ENCODE data around the gene STUM.
"Not testable (repeated sequence)": the region's sequence is repeated elsewhere in the genome, so short reads cannot be mapped to it uniquely, and the experiment has no call there.

STUM gene, protein sequence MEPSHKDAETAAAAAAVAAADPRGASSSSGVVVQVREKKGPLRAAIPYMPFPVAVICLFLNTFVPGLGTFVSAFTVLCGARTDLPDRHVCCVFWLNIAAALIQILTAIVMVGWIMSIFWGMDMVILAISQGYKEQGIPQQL
- total RNA-seq = 0 reads per million in 4 experiments

DNA sequence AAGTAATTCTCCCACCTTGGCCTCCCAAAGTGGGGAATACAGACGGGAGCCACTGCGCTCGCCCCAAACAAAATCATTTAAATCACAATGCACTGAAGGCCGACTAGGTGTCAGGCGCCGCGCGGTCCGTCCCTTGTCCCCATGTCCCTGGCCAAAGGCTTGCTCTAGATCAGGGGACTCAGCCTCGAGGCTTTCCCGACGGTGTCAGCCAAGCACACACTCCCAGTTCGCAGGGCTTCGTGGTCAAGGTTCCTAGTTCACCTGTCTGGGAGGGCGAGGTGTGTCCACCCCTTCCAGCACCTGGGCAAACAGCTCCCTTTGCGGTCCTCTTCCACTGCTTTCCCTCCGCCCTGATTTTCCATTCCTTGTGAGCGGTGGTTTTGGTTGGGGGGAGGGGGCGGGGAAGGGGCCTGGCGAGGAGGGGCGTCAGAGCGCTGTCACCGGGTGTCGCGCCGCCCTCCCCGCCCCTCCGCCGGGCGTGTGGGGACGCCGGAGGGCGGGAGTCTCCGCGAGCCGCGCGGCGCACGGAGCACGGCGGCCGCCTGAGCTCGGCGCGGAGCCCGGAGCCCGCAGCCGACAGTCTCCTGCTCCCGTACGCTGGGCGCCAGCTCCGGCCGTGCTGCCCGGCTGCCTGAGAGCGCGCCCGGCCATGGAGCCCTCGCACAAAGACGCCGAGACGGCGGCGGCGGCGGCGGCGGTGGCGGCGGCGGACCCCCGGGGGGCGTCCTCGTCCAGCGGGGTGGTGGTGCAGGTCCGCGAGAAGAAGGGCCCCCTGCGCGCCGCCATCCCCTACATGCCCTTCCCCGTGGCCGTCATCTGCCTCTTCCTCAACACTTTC is at the start of gene STUM:
TSS of gene STUM (plus strand) at position 509 of the 838 bp plus-strand sequence. CDS start at position 650, 141 bp downstream.
- DNase-seq = no peak

DNA sequence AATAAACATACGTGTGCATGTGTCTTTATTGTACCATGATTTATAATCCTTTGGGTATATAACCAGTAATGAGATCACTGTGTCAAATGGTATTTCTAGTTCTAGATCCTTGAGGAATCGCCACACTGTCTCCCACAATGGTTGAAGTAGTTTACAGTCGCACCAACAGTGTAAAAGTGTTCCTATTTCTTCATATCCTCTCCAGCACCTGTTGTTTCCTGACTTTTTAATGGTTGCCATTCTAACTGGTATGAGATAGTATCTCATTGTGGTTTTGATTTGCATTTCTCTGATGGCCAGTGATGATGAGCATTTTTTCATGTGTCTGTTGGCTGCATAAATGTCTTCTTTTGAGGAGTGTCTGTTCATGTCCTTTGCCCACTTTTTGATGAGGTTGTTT is 48.9 kb upstream of the STUM start:
- not testable (repeated sequence) for DNase-seq

DNA sequence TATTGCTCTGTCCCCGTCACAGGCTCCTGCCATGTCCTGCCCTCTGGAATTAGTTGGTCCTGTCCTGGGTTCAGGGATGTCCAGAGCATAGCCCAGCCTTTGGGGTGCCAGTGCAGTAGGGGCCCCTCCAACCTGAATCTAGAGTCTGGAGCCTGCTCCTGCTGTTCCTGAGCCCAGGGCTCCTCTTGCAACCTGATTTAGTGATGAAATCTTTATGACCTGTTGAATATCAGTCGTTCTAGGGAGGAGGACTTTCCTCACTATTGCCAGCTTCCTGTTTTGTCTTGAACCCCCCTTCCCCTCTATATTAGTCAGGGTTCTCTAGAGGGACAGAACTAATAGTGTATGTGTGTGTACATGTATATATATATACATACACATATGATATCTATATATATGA is 42.5 kb upstream of the STUM start:
- no peak for DNase-seq

DNA sequence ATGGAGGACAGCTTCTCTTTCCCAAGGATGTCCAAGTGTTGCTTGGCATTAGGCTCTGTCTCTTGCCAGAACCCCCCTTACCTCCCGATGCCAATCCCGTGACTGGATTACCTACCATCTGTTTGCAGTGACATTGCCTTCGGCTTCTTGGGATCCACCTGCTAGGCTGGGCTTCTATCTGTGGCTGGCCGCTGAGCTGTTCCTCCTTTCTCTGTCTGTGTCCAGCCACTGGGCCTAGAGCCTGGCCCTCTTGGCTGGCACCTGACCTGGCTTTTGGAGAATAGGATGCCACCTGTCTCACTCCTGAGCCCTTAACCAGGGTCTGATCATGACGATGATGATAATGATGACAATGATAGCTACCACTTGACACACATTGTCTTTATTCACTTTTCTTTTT is 41.6 kb upstream of the STUM start:
- no peak for DNase-seq

DNA sequence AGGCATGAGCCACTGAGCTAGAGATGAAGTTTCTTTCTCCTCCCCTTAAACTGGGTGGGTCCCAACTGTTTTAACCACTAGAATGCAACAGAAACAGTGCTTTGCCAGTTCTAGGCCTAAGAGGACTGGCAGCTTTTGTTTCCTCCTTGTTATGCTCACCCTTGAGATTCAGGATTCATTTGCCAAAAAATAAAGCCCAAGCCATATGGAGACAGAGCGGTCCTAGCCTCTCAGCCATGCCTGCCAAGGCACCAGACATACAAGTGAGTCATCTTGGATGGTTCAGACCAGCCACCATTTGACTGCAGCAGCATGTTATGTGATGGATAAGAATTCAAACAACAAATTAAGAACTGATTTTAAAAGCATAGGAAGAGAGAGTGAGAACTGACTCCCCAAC is 38.1 kb upstream of the STUM start:
- no peak for DNase-seq

DNA sequence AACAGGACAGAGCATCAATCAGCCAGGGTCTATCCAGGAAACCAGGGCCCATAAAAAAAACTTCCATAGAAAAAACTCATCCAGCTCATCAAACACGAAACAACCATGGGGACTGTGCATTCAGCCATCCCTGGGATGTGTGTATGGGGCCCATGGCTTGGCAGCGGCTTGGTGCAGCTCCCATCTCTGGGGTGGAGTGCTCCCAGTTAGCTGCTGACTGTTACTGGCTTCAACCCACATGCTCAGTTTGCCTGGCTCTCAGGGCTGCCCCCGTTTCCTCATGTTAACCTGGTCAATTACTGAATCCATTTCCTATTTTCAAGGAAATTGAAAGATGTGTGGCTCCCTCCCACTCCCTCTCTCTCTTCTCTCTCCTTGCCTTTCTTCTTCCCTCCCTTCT is 37.3 kb upstream of the STUM start:
- DNase-seq = no peak

DNA sequence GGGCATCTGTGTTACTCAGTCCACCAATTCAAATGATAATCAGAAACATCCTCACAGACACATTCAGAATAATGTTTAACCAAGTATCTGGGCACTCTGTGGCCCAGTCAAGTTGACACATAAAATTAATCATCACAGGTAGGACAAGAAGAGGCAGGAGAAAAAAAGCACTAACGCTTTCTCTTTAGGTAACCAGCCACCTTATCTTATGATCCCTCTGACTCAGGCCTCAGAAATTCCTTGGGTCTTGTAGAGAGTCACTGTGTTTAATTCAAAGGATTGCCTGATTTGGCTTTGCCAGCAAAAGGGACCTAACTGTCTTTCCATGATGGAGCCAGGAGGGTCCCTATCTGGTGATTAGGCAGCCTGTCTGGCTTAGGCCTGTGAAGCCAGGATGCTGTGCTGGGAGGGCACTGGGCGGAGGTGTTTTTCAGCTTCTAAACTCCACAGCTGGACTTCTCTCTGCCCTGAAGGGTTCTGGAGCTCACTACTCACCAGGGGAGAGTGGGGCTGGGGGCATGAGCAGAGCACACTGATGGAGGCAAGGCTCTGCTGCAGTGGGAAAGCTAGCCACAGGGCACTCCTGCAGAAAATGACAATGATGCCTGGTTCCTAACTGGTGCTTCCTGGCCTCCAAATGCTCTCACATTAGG is 36.4 kb upstream of the STUM start:
- DNase-seq = no peak

DNA sequence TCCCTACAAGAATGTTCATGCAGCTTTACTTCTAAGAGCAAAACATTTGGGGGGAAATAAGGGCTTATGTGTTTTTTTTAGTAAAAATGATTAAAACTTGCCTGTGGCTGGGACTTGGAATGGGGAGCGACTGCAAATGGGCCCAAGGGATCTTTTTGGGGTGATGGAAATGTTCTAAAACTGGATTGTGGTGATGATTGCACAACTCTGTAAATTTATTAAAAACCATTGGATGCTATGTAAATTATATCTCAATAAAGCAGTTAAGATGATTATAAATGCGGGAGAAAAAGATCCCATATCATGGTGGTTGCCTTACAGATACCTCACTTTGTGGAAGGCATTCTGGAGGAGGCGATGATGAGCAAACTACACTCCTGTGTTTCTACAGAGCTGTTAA is 30.2 kb upstream of the STUM start:
- DNase-seq = no peak

DNA sequence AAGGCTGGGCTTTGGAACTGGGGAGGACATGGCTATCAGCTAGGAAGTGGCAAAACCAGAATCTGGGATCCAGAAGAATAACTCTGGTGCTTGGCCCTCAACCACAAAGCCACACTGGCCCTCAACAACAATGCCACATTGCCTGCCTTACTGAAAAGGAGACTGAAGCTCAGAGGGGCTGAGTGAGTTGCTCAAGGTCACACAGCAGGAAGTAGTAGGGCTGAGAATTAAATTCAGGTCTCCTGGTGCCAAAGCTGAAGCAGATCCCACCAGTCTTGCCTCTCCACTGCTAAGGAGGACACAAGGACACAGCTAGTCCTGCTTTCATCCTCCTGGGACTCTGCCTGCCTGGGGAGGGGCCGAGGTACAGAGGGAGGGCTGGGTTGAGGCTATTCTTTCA is 29.4 kb upstream of the STUM start:
- DNase-seq = no peak

DNA sequence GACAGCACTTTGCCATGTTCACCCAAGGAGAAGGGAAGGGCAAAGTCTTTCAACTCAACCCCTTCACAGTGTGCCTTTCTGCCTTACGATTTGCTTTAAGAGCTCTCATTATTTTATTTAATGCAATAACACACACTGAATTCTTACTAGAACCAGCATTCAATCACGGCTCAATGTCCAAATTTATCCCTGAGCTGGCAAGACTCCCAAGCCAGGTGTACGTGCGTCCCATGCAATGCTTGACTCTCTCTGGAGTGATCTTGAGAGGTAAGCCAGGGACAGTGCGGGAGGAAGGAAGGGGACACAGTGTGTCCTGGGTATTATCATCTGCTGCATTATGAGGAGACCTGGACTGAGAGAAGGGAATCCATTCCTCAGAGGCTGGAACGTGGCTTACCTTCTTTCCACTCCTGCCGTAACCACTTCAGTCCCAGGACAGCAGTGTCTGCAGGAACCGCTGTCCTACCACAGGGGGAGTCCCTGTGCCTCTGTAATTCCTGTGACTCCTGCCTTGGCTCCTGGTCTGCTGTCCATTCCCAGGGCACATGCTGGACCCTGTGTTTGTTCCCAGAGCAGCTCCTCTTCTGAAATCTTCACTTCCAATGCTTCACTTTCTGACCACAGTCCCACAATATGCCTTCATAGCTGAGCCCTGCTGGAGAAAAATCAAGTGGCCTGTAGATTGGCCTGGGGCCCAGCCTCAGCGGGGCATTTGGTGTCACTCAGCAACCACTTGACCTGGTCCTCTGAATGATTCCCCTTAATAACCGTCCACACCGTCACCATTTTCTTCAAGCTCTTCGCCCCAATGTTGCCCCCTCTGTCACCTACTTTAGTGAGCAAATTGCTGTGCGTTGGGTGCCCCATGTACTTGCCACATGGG is 28.6 kb upstream of the STUM start:
- DNase-seq = no peak

DNA sequence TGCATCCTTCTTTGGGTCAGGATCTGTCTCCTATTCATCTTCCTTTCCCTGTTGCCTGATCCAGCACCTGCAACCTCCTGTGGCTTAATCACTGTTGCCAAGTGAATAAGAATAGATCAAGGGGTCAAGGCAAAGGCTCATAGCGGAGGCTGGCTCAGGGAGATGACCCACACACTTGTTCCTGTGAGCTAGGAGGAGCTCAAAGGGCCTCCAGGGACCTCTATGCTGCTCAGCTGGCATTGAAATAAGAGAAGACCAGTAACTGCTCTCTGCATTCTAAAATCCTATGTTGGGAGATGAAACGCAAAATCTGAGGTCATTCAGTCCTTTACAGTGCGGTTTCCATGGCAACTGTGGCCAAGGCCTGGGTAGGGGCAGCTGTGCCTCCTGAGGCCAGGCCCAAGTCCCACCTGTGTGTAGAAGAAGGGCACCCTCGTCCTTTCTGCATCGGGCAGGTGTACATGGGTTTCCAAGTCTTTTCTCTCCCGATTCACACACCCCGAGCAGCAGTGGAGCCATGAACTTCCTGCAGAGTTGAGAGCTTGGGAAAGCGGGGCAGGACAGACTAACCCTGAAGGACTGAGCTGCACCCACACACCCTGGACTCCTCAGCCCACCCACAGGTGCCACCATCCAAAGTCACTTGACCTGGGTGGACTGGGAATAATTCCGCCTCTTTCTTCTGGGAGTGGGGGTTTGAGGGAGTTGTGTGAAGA is 27.8 kb upstream of the STUM start:
- DNase-seq = no peak

DNA sequence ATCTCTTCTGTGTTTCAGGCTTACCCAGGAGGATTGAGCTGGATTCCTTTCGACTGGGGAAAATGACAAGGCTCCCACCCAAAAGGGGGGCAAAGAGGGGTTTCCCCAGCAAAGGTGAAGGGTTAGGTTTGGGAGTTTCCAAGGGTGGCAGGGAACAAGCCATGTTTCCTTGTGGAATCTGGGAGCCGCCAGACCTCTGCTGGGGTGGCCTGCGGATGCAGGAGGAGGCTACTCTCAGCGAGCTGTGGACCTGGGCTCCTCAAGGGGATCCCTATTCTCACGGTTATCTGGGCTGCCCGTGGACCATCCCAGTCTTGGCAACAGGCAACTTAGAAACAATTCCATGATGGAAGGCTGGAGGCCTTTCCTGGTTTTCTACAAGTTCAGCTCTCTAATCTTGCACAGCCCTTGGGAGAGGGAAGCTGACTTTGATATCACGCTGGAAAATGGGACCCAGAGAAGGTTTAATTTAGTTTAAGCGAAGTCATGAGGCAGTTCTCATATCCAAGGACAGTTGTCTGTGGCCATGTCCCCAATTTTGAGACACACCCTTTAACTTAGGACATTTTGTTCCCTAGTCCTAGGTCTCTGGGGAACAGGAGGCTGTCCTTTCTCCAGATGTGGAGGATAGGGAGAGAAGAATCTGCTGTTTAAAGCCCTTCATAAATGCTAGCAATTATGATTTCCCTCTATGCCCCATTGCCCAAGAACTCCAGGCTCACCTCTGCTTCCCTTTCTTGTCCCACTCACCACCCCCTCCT is 24.7 kb upstream of the STUM start:
- no peak for DNase-seq

DNA sequence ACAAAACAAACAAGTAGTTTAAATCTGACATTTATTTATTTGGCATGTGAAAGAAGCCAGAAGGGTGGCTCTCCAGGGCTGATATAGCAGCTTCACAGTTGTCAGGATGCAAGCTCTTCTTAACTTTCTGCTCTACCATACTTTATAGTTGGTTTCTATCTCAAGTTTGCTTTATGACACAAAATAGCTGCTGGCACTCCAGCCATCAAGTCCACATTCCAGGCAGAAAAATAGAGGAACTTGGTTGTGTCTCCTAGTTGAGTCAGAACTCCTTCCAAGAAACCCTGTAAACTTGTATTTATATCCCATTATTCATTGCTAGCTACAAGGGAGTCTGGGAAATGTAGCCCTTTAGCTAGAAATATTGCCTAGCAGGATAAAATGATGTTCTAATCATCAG is 24.0 kb upstream of the STUM start:
- no peak for DNase-seq

DNA sequence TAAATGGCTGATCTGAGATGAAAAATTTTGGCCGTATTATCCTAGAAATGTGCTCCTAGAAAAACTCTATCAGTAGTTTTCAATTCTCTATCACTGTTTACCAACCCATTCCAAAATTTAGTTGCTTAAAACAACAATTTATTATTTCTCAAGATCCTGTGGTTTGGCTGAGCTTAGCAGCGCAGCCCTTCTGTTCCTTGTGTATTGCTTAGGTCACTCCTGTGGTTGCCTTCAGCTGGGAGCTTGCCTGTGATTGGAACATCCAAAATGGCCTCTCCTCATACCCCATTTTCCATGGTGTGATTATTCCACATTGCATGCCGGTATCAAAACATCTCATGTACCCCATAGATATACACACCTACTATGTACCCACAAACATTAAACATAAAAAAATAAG is 22.8 kb upstream of the STUM start:
- no peak for DNase-seq

DNA sequence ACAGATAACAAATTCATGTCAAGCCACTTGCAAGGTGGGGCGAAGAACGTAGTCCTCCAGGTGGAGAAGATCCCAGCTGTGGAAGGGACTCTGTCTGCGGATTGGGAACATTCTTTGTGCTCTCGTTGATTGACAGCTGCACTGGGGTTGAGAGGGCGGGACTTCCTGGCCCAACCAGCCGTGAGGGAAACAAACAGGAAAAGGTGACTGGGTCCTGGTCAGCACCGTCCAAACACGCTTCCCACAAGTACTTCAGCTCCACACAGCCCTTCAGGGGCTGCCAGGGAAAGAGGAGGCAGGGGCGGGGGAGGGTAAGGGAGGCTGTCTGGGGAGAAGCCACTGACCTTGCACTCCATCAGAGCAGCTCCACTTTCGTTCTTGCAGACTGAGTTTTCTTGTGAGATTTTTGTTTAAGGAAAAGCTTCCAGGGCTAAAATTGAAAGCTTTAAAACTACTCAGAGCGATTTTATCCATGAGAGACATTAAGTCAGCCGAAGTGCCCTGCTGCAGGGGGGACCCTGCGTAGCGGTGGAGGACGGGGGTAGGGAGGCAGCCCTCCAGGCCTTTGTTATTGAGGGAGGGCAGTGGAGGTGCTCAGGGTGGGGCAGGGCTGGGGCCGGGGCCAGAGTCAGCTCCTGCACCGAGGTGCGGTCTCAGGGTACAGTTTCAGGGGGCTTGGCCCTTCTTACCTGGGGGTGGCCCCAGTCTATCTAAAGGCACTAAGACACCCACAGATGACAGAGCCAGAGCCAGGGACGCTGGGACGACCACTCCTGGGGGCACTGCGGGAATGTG is 21.6 kb upstream of the STUM start:
- no peak for DNase-seq

DNA sequence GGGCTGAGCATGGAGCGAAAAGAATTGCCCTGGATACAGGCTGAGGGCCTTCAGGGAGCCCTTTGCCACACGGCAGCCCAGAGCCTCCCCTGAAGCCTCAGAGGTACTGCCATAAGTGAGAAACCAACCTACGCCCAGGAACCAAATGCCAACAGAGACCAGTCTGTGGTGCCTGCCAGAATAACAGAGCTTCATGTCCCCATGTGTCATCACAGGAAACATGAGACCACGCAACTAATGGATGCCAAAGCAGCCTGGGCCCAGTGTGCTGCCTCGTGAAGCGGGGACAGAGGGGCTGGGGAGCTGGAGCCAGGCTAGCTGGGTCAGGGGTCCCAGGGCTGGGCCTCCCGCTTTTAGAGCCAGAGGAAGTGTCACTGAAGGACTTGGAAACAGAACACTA is 18.7 kb upstream of the STUM start:
- no peak for DNase-seq

DNA sequence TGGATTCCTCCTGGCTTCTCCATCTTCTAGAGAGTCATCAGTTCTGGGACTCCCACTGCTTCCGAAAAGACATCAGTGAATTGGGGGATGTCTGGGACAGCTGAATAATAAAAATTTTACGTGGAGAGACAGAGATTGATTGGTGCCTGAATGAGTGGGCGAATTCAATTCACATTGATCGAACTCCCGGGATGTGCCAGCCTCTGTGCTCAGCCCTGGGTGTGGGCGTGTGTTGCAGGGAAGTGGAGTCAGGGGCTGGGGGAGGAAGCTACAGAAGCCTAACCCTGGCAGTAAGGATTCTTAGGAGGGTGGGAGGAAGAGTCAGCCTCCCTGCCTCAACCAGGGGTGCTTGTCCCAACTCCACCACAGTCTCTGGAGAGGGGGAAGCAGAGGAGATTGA is 18.0 kb upstream of the STUM start:
- no peak for DNase-seq

DNA sequence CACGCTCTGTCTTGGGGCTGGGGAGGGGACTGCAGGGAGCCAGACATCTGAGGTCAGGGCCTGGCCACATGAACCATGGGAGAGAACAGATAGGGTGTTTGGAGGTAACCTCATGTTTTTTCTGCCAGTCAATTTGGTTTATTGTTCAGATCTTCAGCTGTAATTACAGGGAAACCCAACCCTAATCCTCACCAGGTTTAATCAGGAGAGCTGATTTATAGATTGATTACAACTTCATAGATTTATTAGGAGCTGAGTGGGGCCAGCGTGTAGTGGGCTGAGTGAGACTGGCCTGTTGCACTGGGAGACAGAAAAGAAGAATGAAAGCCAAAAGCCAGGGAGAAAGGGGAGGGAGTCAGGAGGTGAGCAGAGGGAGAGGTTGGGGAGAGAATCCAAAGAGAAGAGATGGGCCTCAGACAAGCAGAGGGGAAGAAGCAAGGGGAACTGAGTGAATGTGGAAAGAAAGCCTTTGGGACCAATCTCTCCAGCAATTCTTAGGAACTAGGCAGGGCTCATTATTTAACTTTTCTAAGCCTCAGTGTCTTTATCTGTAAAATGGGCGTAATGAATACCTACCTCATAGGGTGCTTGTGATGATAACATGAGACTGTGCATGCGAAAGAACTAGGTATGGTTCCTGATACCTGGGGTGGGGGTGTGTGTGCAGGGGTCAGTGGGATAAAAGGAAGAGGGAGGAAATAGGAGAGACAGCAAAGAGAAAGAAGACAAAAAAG is 17.0 kb upstream of the STUM start:
- DNase-seq = no peak

DNA sequence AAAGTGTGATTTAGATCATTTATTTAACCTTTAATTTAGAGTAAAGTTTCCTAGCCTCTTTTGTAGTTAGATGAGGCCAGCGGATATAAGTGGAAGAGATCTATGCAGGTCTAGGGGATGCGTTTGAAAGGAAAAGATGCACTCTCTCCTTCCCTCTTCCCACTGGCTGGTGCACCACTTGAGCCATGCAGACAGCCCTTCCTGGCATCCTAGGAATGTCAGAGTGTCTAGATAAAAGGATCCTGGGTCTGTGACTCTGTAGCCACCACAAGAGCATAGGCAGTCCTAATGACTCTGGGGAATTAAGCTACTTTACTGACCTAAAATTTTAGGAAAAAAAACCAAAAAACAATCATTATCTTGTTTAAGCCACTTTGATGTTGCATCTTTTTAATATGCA is 16.0 kb upstream of the STUM start:
- DNase-seq = no peak

DNA sequence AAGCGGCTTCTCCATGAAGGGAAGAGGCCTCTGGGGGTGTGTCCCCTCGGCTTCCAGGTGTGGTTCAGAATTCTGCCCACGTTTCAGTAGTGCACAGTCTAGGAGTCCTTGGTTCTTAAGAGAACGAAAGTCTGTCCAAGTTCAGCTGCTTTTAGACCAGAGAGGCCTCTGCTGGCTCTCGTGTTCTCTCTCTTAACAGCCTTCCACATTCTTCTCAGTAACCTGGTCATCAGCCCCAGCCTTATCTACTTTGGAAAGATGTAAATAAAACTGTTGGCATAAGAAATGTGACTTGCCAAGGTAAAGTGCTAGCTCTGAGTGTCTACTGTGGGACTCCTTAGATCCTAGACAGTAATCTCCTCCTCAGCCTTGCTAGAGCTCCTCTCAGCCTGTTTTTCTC is 15.3 kb upstream of the STUM start:
- DNase-seq = no peak

Measured in effector CD8-positive, alpha-beta T cell (primary cell).